Hepatocyte (in vitro differentiated cells): ENCODE data around the gene KRT37.

Experiments used
- CTCF ChIP-seq: fragments of 200-600 bp; sonication (generic); IDR thresholded peaks from 2 replicates; pipeline ENCODE4 v1.5.1; 2016; ENCODE audit warnings: antibody characterized with exemption, mild to moderate bottlenecking; ENCODE audit not compliant: poor library complexity
- EZH2 ChIP-seq: fragments of 200-600 bp; sonication (generic); IDR thresholded peaks from 2 replicates; pipeline ENCODE4 v1.6.1; 2016; ENCODE audit warnings: antibody characterized with exemption, mild to moderate bottlenecking, borderline replicate concordance

- no peak for TF ChIP-seq CTCF
- no peak for TF ChIP-seq EZH2
Measured at GRCh38 chr17:41463746-41464145, 39.4 kb upstream of the KRT37 start.
